ENCODE results near the gene GP1BB. TPM values are rescaled to one million over a fixed set of nuclear protein-coding genes. Genes with fewer than 3 reads are reported as not detected.

The GP1BB gene
- total RNA-seq, 3 donors from 2014 or later (not counting 1 experiment from before 2014, with no cell fraction given): 0.39 to 7.8 (median 4.2) TPM

DNA sequence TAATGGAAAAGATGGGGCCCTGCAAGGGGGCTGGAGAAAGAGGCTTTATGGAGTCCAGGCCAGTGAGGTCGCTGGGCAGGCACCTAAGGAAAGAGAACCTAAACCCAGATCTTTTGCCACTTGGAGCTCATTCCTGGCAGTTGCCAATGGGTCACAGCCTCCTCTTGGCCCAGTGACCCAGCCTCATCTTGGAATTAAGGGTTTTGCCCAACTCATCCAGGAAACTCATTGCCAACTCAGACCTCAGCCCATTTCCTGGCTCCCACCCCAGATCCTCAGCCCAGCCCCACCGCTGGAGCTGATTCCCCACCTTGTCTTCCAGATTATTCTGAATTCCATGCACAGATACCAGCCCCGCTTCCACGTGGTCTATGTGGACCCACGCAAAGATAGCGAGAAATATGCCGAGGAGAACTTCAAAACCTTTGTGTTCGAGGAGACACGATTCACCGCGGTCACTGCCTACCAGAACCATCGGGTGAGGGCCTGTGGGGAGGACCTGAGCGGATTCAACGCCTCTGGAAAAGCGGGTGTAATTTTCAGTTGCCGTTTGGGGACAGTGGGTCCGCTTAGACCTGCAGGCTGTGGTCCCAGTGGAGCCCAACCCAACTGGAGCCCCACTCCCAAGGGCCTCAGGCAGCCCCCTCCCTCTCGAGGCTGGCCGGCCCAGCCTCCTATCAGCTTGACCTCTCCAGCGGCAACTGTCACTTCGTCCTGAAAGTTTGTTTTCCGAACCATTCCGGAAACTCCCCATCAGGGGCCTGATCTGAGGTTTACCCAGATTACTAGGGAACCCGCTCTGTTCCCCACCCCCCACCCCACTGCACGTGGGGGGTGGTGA, 41.5 kb downstream of the GP1BB start:
- no peaks in the 10 kb centered on the region for H3K36me3 ChIP-seq (ENCODE audit: control insufficient read depth, insufficient read depth, low read length)
- Mint-ChIP-seq H3K9me3 (no peaks in the 10 kb centered on the region), H3K4me1 (peaks cover 12 to 24% of the 10 kb centered on the region in 2 donors), H3K4me3 (peak overlapping the region; percentile 83), H3K27ac (no peak overlapping the region), H3K36me3 (no peaks in the 10 kb centered on the region), H3K27me3 (ENCODE audit: low read depth in 2 of 2) (peaks cover 27 to 41% of the 10 kb centered on the region in 2 donors)
- WGBS (ENCODE audit: insufficient coverage): 60% methylated on average over 24 of the region's 25 CpGs
- intact Hi-C loops (cut with micrococcal nuclease): no loop called here
- peaks cover 22% of the 10 kb centered on the region for H3K4me1 ChIP-seq (ENCODE audit: control insufficient read depth, insufficient read depth, low read length)
- H3K27ac ChIP-seq (ENCODE audit: low read length): no peak overlapping the region
- H3K27me3 ChIP-seq (ENCODE audit: control insufficient read depth, insufficient read depth, low read length): peaks cover 31% of the 10 kb centered on the region
- no peak overlapping the region for H3K4me3 ChIP-seq (ENCODE audit: low read length)
- TF ChIP-seq, protein P1, sequence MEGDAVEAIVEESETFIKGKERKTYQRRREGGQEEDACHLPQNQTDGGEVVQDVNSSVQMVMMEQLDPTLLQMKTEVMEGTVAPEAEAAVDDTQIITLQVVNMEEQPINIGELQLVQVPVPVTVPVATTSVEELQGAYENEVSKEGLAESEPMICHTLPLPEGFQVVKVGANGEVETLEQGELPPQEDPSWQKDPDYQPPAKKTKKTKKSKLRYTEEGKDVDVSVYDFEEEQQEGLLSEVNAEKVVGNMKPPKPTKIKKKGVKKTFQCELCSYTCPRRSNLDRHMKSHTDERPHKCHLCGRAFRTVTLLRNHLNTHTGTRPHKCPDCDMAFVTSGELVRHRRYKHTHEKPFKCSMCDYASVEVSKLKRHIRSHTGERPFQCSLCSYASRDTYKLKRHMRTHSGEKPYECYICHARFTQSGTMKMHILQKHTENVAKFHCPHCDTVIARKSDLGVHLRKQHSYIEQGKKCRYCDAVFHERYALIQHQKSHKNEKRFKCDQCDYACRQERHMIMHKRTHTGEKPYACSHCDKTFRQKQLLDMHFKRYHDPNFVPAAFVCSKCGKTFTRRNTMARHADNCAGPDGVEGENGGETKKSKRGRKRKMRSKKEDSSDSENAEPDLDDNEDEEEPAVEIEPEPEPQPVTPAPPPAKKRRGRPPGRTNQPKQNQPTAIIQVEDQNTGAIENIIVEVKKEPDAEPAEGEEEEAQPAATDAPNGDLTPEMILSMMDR (IDR thresholded peaks at IDR 0.05): no peak
- DNase-seq (no peak), ATAC-seq (no peak)
- H3K9me3 ChIP-seq (ENCODE audit: control insufficient read depth, insufficient read depth, low read length): no peaks in the 10 kb centered on the region

GRCh38 chr22:19765477-19766239, 42.3 kb downstream of the GP1BB start:
- Histone ChIP-seq H3K27ac (ENCODE audit: low read length) (no peak overlapping the region), H3K4me3 (ENCODE audit: low read length) (no peak overlapping the region), H3K4me1 (ENCODE audit: control insufficient read depth, insufficient read depth, low read length) (peaks cover 22% of the 10 kb centered on the region), H3K9me3 (ENCODE audit: control insufficient read depth, insufficient read depth, low read length) (no peaks in the 10 kb centered on the region), H3K27me3 (ENCODE audit: control insufficient read depth, insufficient read depth, low read length) (peaks cover 29% of the 10 kb centered on the region), H3K36me3 (ENCODE audit: control insufficient read depth, insufficient read depth, low read length) (no peaks in the 10 kb centered on the region)
- peak overlapping the region; percentile 83 for H3K4me3 Mint-ChIP-seq
- H3K36me3 Mint-ChIP-seq: no peaks in the 10 kb centered on the region
- 2% methylated on average over 82 of the region's 83 CpGs for WGBS (ENCODE audit: insufficient coverage)
- H3K9me3 Mint-ChIP-seq: no peaks in the 10 kb centered on the region
- TF ChIP-seq, protein P1 (IDR thresholded peaks at IDR 0.05): no peak
- peaks cover 5 to 18% of the 10 kb centered on the region in 2 donors for H3K4me1 Mint-ChIP-seq
- intact Hi-C loops (cut with micrococcal nuclease): no loop called here
- ATAC-seq (peak in 2 of 3 donors; percentile 58 to 62), DNase-seq (peak; percentile 26 to 51)
- H3K27ac Mint-ChIP-seq: peak overlapping the region in 1 of 2 donors; percentile 14
- H3K27me3 Mint-ChIP-seq (ENCODE audit: low read depth in 2 of 2): peaks cover 19 to 39% of the 10 kb centered on the region in 2 donors

- H3K27ac ChIP-seq (ENCODE audit: low read length): no peak overlapping the region
- peaks cover 5 to 18% of the 10 kb centered on the region in 2 donors for H3K4me1 Mint-ChIP-seq
- peaks cover 22% of the 10 kb centered on the region for H3K4me1 ChIP-seq (ENCODE audit: control insufficient read depth, insufficient read depth, low read length)
- H3K4me3 ChIP-seq (ENCODE audit: low read length): no peak overlapping the region
- intact Hi-C loops (cut with micrococcal nuclease): no loop called here
- no peaks in the 10 kb centered on the region for H3K9me3 Mint-ChIP-seq
- ATAC-seq (peak in 1 of 3 donors; percentile 22), DNase-seq (no peak)
- no peak overlapping the region for H3K4me3 Mint-ChIP-seq
- H3K36me3 ChIP-seq (ENCODE audit: control insufficient read depth, insufficient read depth, low read length): no peaks in the 10 kb centered on the region
- 3% methylated on average over 36 of the region's 36 CpGs for WGBS (ENCODE audit: insufficient coverage)
- no peaks in the 10 kb centered on the region for H3K9me3 ChIP-seq (ENCODE audit: control insufficient read depth, insufficient read depth, low read length)
- no peak overlapping the region for H3K27ac Mint-ChIP-seq
- no peaks in the 10 kb centered on the region for H3K36me3 Mint-ChIP-seq
- TF ChIP-seq, protein P1 (IDR thresholded peaks at IDR 0.05): no peak
- peaks cover 19 to 39% of the 10 kb centered on the region in 2 donors for H3K27me3 Mint-ChIP-seq (ENCODE audit: low read depth in 2 of 2)
- H3K27me3 ChIP-seq (ENCODE audit: control insufficient read depth, insufficient read depth, low read length): peaks cover 29% of the 10 kb centered on the region
Measured at GRCh38 chr22:19766240-19766510, 42.8 kb downstream of the GP1BB start.
